ENCODE data around the gene SEL1L.
"Not testable (repeated sequence)": the region's sequence is repeated elsewhere in the genome, so short reads cannot be mapped to it uniquely, and the experiment has no call there.

The SEL1L gene

DNA sequence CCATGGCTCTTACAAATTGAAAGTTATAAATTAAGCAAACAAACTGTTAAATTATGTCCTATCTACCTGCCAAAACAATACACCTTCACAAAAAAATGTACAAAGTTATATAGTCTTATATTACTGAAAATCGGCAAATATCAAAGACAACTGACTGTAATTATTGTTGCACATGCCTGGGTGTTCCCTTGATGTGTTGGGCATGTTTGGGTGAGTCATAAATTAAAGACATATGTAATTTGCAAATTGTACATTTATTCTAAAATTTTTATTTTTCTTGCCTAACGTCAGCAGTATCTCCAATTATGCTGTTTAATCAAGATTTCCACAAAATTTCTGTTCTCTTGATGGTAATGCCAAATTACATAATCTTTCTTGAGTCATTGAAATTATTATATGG lies 22.0 kb upstream of the SEL1L start:
- H3K27me3 ChIP-seq (ENCODE audit: insufficient read depth, low read depth, severe bottlenecking) = no peaks in the 10 kb centered on the region
- no peak overlapping the region for H3K4me3 ChIP-seq (ENCODE audit: low read depth, low read length)
- no peak overlapping the region for H3K27ac ChIP-seq
- DNase-seq = no peak
- TF ChIP-seq, protein P1, sequence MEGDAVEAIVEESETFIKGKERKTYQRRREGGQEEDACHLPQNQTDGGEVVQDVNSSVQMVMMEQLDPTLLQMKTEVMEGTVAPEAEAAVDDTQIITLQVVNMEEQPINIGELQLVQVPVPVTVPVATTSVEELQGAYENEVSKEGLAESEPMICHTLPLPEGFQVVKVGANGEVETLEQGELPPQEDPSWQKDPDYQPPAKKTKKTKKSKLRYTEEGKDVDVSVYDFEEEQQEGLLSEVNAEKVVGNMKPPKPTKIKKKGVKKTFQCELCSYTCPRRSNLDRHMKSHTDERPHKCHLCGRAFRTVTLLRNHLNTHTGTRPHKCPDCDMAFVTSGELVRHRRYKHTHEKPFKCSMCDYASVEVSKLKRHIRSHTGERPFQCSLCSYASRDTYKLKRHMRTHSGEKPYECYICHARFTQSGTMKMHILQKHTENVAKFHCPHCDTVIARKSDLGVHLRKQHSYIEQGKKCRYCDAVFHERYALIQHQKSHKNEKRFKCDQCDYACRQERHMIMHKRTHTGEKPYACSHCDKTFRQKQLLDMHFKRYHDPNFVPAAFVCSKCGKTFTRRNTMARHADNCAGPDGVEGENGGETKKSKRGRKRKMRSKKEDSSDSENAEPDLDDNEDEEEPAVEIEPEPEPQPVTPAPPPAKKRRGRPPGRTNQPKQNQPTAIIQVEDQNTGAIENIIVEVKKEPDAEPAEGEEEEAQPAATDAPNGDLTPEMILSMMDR (IDR thresholded peaks at IDR 0.05; ENCODE audit: low read depth, low read length) = no peak
- H3K36me3 ChIP-seq = no peaks in the 10 kb centered on the region
- H3K9me3 ChIP-seq (ENCODE audit: severe bottlenecking) = no peaks in the 10 kb centered on the region

GRCh38 chr14:81555051-81555450 lies 21.4 kb upstream of the SEL1L start:
- DNase-seq = no peak
- no peak overlapping the region for H3K27ac ChIP-seq

DNA sequence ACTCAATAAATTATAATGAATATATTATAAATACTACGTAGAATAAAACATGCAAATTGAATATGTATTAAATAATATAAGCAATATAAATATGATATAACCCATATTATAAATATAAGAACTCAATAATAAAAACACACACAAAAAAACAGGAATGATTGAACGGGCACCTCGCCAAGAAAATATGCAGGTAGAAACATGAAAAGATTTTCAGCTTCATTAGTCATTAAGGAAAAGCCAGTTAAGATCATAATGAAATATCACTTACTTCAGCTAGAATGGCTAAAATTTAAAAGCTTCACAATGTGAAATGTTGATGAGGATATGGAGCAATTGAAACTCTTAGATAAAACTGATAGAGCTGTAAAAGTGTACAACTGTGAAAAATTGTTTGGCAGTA lies 17.8 kb upstream of the SEL1L start:
- Histone ChIP-seq H3K27ac (no peak overlapping the region), H3K36me3 (no peaks in the 10 kb centered on the region), H3K4me3 (ENCODE audit: low read depth, low read length) (no peak overlapping the region), H3K27me3 (ENCODE audit: insufficient read depth, low read depth, severe bottlenecking) (no peaks in the 10 kb centered on the region), H3K9me3 (ENCODE audit: severe bottlenecking) (no peaks in the 10 kb centered on the region)
- no peak for DNase-seq
- TF ChIP-seq, protein P1 (IDR thresholded peaks at IDR 0.05; ENCODE audit: low read depth, low read length) = no peak

More at GRCh38 chr14:81555051-81555450, 21.4 kb upstream of the SEL1L start:
- Histone ChIP-seq H3K4me3 (ENCODE audit: low read depth, low read length) (no peak overlapping the region), H3K27me3 (ENCODE audit: insufficient read depth, low read depth, severe bottlenecking) (no peaks in the 10 kb centered on the region), H3K36me3 (no peaks in the 10 kb centered on the region), H3K9me3 (ENCODE audit: severe bottlenecking) (no peaks in the 10 kb centered on the region)
- TF ChIP-seq, protein P1 (IDR thresholded peaks at IDR 0.05; ENCODE audit: low read depth, low read length) = no peak

GRCh38 chr14:81550001-81550637 lies 16.5 kb upstream of the SEL1L start:
- Histone ChIP-seq H3K36me3 (no peaks in the 10 kb centered on the region), H3K4me3 (ENCODE audit: low read depth, low read length) (no peak overlapping the region), H3K27me3 (ENCODE audit: insufficient read depth, low read depth, severe bottlenecking) (no peaks in the 10 kb centered on the region), H3K9me3 (ENCODE audit: severe bottlenecking) (no peaks in the 10 kb centered on the region), H3K27ac (no peak overlapping the region)
- DNase-seq = no peak
- TF ChIP-seq, protein P1 (IDR thresholded peaks at IDR 0.05; ENCODE audit: low read depth, low read length) = no peak

- H3K36me3 ChIP-seq; H3K4me3 ChIP-seq (ENCODE audit: low read depth, low read length); H3K27me3 ChIP-seq (ENCODE audit: insufficient read depth, low read depth, severe bottlenecking); DNase-seq; H3K27ac ChIP-seq; H3K9me3 ChIP-seq (ENCODE audit: severe bottlenecking): not testable (repeated sequence)
These were observed 7.6 kb upstream of the SEL1L start for GRCh38 chr14:81541206-81541605.

DNA sequence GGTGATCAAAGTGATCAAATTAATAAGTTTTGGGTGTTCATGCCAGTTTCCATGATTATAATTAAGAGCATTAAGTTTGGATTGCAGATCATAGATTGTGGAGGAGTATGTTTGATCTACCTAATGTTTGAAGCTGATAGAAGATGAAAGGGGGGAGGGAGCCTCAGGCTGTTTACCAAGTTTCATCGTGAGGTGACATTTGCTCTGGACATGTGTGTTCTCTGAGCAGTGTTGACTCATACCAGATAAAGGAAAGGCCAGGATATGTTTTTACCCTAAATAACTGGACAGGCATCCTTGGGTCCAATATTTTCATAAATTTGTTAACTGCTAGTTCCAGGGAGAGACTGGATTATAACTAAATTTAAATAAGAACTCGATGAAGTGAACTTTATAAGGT lies 3.5 kb upstream of the SEL1L start:
- no peak overlapping the region for H3K27ac ChIP-seq
- H3K36me3 ChIP-seq = no peaks in the 10 kb centered on the region; the same call in 1 of the 2 replicates
- peaks cover 9% of the 10 kb centered on the region for H3K9me3 ChIP-seq (ENCODE audit: severe bottlenecking)
- no peak overlapping the region for H3K4me3 ChIP-seq (ENCODE audit: low read depth, low read length)
- DNase-seq = no peak
- TF ChIP-seq, protein P1 (IDR thresholded peaks at IDR 0.05; ENCODE audit: low read depth, low read length) = no peak
- H3K27me3 ChIP-seq (ENCODE audit: insufficient read depth, low read depth, severe bottlenecking) = no peaks in the 10 kb centered on the region

All from WERI-Rb-1 (cell line).